GM23338 (cell line): Measurements from ENCODE around the gene ZNF800.

Source experiments
- CREB1 ChIP-seq: fragments of 250-450 bp; sonication (Bioruptor Pico); IDR thresholded peaks from 2 replicates; pipeline ENCODE4 v1.5.0; 2020; ENCODE audit warnings: low read depth, mild to moderate bottlenecking, moderate library complexity
- EZH2 ChIP-seq: fragments of 200-600 bp; sonication (generic); IDR thresholded peaks from one replicate; pipeline ENCODE4 v1.8.0; 2017; ENCODE audit warnings: antibody characterized with exemption, mild to moderate bottlenecking, low read depth; ENCODE audit not compliant: unreplicated experiment
- EZH2phosphoT487 ChIP-seq: fragments of 200-600 bp; sonication (generic); IDR thresholded peaks from one replicate; pipeline ENCODE4 v1.8.1; 2018; ENCODE audit warnings: antibody characterized with exemption; ENCODE audit not compliant: unreplicated experiment
- JUNB ChIP-seq: IDR thresholded peaks from one replicate; pipeline ENCODE4 v1.6.1; 2016; ENCODE audit warnings: antibody characterized with exemption; ENCODE audit not compliant: unreplicated experiment
- POLR2AphosphoS5 ChIP-seq: IDR thresholded peaks from 2 replicates; pipeline ENCODE4 v1.6.1; 2016; ENCODE audit warnings: antibody characterized with exemption, low read depth
- ZNF114 ChIP-seq: fragments of 250-450 bp; sonication (Bioruptor Pico); IDR thresholded peaks from 2 replicates; pipeline ENCODE4 v1.5.0; 2020; ENCODE audit warnings: mild to moderate bottlenecking, moderate library complexity
- TF ChIP-seq, protein P1 (sequence below), 2 experiments: fragments of 200-600 bp in 1 of 2; sonication (generic) in 1 of 2; conservative IDR thresholded peaks; 2 replicates each; pipeline versions ENCODE4 v1.5.1 to v1.6.1; 2016 to 2017; ENCODE audit warnings: antibody characterized with exemption in 2 of 2, low read depth in 2 of 2, mild to moderate bottlenecking in 2 of 2, moderate library complexity in 1 of 2
- TF ChIP-seq, protein P2 (sequence below): fragments of 250-450 bp; sonication (Bioruptor Pico); IDR thresholded peaks from 2 replicates; pipeline ENCODE4 v1.5.0; 2020; ENCODE audit warnings: mild to moderate bottlenecking, moderate library complexity
- TF ChIP-seq, protein P3 (sequence below): IDR thresholded peaks from one replicate; pipeline ENCODE4 v1.6.1; 2018; ENCODE audit warnings: antibody characterized with exemption; ENCODE audit not compliant: unreplicated experiment
- TF ChIP-seq, protein P4 (sequence below): IDR thresholded peaks from 2 replicates; pipeline ENCODE4 v1.6.1; 2016; ENCODE audit warnings: antibody characterized with exemption

DNA sequence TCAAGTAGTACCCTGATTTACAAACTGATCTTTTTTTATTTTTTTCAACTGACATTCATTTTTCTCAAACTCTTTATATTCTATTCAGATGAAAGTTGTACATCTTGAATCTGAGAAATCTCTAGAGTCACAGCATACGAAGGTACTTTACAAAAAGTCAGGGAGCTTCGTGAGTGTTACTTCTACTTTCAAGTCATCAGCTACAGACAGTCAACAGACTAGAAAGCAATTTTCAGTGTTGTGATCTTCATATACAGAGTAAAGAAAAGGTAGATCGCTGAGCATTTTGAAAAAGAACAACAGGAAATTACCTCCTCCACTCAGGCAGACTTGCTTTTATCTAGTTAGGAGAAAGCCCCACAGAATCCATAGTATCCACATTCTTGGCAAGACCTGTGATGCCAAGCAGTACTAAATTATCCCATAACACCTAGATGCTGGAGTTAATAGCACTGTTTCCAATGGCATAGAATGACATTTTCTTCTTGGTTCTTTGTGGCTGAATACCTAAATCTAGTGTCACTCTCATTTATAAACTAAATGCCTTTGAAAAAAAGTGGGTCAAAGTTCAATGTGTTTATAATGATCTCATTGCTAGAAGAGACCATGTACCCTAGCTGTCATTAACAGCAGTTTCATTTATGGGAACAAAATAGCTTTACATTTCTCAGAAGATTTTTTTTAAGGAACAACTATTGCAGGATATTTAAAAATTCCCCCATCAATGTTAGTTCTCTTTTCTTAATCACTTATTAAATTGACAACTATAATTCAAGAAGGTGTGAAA lies 12.0 kb upstream of the ZNF800 start:
- TF ChIP-seq, protein P1, sequence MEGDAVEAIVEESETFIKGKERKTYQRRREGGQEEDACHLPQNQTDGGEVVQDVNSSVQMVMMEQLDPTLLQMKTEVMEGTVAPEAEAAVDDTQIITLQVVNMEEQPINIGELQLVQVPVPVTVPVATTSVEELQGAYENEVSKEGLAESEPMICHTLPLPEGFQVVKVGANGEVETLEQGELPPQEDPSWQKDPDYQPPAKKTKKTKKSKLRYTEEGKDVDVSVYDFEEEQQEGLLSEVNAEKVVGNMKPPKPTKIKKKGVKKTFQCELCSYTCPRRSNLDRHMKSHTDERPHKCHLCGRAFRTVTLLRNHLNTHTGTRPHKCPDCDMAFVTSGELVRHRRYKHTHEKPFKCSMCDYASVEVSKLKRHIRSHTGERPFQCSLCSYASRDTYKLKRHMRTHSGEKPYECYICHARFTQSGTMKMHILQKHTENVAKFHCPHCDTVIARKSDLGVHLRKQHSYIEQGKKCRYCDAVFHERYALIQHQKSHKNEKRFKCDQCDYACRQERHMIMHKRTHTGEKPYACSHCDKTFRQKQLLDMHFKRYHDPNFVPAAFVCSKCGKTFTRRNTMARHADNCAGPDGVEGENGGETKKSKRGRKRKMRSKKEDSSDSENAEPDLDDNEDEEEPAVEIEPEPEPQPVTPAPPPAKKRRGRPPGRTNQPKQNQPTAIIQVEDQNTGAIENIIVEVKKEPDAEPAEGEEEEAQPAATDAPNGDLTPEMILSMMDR (conservative IDR thresholded peaks at IDR 0.05; ENCODE audit: low read depth in 2 of 2): no peak
- TF ChIP-seq EZH2phosphoT487 (no peak), POLR2AphosphoS5 (no peak), EZH2 (no peak), CREB1 (CRISPR knock-in tag) (no peak), JUNB (no peak), ZNF114 (CRISPR knock-in tag) (no peak)
- TF ChIP-seq, protein P2, sequence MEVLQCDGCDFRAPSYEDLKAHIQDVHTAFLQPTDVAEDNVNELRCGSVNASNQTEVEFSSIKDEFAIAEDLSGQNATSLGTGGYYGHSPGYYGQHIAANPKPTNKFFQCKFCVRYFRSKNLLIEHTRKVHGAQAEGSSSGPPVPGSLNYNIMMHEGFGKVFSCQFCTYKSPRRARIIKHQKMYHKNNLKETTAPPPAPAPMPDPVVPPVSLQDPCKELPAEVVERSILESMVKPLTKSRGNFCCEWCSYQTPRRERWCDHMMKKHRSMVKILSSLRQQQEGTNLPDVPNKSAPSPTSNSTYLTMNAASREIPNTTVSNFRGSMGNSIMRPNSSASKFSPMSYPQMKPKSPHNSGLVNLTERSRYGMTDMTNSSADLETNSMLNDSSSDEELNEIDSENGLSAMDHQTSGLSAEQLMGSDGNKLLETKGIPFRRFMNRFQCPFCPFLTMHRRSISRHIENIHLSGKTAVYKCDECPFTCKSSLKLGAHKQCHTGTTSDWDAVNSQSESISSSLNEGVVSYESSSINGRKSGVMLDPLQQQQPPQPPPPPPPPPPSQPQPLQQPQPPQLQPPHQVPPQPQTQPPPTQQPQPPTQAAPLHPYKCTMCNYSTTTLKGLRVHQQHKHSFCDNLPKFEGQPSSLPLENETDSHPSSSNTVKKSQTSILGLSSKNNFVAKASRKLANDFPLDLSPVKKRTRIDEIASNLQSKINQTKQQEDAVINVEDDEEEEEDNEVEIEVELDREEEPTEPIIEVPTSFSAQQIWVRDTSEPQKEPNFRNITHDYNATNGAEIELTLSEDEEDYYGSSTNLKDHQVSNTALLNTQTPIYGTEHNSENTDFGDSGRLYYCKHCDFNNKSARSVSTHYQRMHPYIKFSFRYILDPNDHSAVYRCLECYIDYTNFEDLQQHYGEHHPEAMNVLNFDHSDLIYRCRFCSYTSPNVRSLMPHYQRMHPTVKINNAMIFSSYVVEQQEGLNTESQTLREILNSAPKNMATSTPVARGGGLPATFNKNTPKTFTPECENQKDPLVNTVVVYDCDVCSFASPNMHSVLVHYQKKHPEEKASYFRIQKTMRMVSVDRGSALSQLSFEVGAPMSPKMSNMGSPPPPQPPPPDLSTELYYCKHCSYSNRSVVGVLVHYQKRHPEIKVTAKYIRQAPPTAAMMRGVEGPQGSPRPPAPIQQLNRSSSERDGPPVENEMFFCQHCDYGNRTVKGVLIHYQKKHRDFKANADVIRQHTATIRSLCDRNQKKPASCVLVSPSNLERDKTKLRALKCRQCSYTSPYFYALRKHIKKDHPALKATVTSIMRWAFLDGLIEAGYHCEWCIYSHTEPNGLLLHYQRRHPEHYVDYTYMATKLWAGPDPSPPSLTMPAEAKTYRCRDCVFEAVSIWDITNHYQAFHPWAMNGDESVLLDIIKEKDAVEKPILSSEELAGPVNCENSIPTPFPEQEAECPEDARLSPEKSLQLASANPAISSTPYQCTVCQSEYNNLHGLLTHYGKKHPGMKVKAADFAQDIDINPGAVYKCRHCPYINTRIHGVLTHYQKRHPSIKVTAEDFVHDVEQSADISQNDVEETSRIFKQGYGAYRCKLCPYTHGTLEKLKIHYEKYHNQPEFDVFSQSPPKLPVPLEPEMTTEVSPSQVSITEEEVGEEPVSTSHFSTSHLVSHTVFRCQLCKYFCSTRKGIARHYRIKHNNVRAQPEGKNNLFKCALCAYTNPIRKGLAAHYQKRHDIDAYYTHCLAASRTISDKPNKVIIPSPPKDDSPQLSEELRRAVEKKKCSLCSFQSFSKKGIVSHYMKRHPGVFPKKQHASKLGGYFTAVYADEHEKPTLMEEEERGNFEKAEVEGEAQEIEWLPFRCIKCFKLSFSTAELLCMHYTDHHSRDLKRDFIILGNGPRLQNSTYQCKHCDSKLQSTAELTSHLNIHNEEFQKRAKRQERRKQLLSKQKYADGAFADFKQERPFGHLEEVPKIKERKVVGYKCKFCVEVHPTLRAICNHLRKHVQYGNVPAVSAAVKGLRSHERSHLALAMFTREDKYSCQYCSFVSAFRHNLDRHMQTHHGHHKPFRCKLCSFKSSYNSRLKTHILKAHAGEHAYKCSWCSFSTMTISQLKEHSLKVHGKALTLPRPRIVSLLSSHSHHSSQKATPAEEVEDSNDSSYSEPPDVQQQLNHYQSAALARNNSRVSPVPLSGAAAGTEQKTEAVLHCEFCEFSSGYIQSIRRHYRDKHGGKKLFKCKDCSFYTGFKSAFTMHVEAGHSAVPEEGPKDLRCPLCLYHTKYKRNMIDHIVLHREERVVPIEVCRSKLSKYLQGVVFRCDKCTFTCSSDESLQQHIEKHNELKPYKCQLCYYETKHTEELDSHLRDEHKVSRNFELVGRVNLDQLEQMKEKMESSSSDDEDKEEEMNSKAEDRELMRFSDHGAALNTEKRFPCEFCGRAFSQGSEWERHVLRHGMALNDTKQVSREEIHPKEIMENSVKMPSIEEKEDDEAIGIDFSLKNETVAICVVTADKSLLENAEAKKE: no peak
- TF ChIP-seq, protein P3, sequence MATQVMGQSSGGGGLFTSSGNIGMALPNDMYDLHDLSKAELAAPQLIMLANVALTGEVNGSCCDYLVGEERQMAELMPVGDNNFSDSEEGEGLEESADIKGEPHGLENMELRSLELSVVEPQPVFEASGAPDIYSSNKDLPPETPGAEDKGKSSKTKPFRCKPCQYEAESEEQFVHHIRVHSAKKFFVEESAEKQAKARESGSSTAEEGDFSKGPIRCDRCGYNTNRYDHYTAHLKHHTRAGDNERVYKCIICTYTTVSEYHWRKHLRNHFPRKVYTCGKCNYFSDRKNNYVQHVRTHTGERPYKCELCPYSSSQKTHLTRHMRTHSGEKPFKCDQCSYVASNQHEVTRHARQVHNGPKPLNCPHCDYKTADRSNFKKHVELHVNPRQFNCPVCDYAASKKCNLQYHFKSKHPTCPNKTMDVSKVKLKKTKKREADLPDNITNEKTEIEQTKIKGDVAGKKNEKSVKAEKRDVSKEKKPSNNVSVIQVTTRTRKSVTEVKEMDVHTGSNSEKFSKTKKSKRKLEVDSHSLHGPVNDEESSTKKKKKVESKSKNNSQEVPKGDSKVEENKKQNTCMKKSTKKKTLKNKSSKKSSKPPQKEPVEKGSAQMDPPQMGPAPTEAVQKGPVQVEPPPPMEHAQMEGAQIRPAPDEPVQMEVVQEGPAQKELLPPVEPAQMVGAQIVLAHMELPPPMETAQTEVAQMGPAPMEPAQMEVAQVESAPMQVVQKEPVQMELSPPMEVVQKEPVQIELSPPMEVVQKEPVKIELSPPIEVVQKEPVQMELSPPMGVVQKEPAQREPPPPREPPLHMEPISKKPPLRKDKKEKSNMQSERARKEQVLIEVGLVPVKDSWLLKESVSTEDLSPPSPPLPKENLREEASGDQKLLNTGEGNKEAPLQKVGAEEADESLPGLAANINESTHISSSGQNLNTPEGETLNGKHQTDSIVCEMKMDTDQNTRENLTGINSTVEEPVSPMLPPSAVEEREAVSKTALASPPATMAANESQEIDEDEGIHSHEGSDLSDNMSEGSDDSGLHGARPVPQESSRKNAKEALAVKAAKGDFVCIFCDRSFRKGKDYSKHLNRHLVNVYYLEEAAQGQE: no peak
- TF ChIP-seq, protein P4, sequence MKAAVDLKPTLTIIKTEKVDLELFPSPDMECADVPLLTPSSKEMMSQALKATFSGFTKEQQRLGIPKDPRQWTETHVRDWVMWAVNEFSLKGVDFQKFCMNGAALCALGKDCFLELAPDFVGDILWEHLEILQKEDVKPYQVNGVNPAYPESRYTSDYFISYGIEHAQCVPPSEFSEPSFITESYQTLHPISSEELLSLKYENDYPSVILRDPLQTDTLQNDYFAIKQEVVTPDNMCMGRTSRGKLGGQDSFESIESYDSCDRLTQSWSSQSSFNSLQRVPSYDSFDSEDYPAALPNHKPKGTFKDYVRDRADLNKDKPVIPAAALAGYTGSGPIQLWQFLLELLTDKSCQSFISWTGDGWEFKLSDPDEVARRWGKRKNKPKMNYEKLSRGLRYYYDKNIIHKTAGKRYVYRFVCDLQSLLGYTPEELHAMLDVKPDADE: no peak
